GM19395 (cell line): ENCODE data around the gene CPN2.

Source experiments
- ATAC-seq: cut with Tn5 transposase; IDR thresholded peaks from one replicate; pipeline ENCODE4 v1.9.1; 2021; ENCODE audit warnings: mild to moderate bottlenecking, moderate library complexity; ENCODE audit not compliant: unreplicated experiment

Gene CPN2

GRCh38 chr3:194328942-194329582 is 22.1 kb downstream of the CPN2 start:
- no peak for ATAC-seq

- no peak for ATAC-seq
These were observed 23.0 kb downstream of the CPN2 start for GRCh38 chr3:194328053-194328657.

GRCh38 chr3:194327218-194328052 is 23.7 kb downstream of the CPN2 start:
- ATAC-seq: no peak

GRCh38 chr3:194326968-194327217 is 24.2 kb downstream of the CPN2 start:
- ATAC-seq: no peak

GRCh38 chr3:194326192-194326967 is 24.7 kb downstream of the CPN2 start:
- no peak for ATAC-seq

GRCh38 chr3:194325424-194326153 is 25.5 kb downstream of the CPN2 start:
- ATAC-seq: no peak

GRCh38 chr3:194324823-194325327 is 26.3 kb downstream of the CPN2 start:
- no peak for ATAC-seq

GRCh38 chr3:194323785-194324735 is 27.1 kb downstream of the CPN2 start:
- peak; percentile 56 for ATAC-seq

- ATAC-seq: no peak
These were observed 28.4 kb downstream of the CPN2 start for GRCh38 chr3:194322678-194323211.

- ATAC-seq: no peak
These were observed 29.2 kb downstream of the CPN2 start for GRCh38 chr3:194321693-194322640.

GRCh38 chr3:194320744-194321243 is 30.3 kb downstream of the CPN2 start:
- ATAC-seq: no peak

GRCh38 chr3:194320100-194320499 is 31.0 kb downstream of the CPN2 start:
- ATAC-seq: no peak

GRCh38 chr3:194318511-194319161 is 32.5 kb downstream of the CPN2 start:
- ATAC-seq: no peak

GRCh38 chr3:194316918-194317317 is 34.2 kb downstream of the CPN2 start:
- ATAC-seq: no peak

GRCh38 chr3:194315965-194316361 is 35.2 kb downstream of the CPN2 start:
- peak; percentile 43 for ATAC-seq

GRCh38 chr3:194315088-194315964 is 35.8 kb downstream of the CPN2 start:
- peak; percentile 95 for ATAC-seq
